Astrocyte (in vitro differentiated cells and primary cell): ENCODE results near the gene YTHDC2. TPM values are rescaled to one million over a fixed set of nuclear protein-coding genes. Genes with fewer than 3 reads are reported as not detected.
A peak's percentile ranks its signal among the peaks of the same experiment; 100 is the strongest.

Experiments used
- DNase-seq: peaks from one replicate; pipeline ENCODE4 v3.0.0-alpha.2; 2010; ENCODE audit warnings: low read depth
- FAIRE-seq: peaks from 2 replicates; lab custom pipeline; 2011; peaks lifted over from hg19 to GRCh38; lab: Jason Lieb, UNC
- H2AFZ ChIP-seq: 2 replicates; pipeline ENCODE4 v1.6.0; 2012; ENCODE audit warnings: low read depth, low read length, inconsistent platforms
- H3K27ac ChIP-seq: 2 replicates; pipeline ENCODE4 v1.5.1; 2011; ENCODE audit warnings: low read depth, low read length, inconsistent platforms
- H3K27me3 ChIP-seq: 2 replicates; pipeline ENCODE4 v1.6.0; 2011; ENCODE audit warnings: low read length, inconsistent platforms; ENCODE audit not compliant: insufficient read depth
- H3K36me3 ChIP-seq: 2 replicates; pipeline ENCODE4 v1.5.1; 2011; ENCODE audit warnings: low read length, inconsistent platforms; ENCODE audit not compliant: insufficient read depth
- H3K4me1 ChIP-seq: 2 replicates; pipeline ENCODE4 v1.5.1; 2011; ENCODE audit warnings: low read length, inconsistent platforms; ENCODE audit not compliant: insufficient read depth
- H3K4me2 ChIP-seq: 2 replicates; pipeline ENCODE4 v1.6.0; 2012; ENCODE audit warnings: low read length, inconsistent platforms
- H3K4me3 ChIP-seq: 2 replicates; pipeline ENCODE4 v1.5.1; 2011; ENCODE audit warnings: low read depth, mild to moderate bottlenecking, low read length, inconsistent platforms; ENCODE audit not compliant: insufficient read depth
- H3K79me2 ChIP-seq: 2 replicates; pipeline ENCODE4 v1.6.0; 2012; ENCODE audit warnings: mild to moderate bottlenecking, low read length, inconsistent platforms; ENCODE audit not compliant: insufficient read depth
- H3K9ac ChIP-seq: 2 replicates; pipeline ENCODE4 v1.6.0; 2012; ENCODE audit warnings: mild to moderate bottlenecking, low read length, inconsistent platforms
- H3K9me3 ChIP-seq: 2 replicates; pipeline ENCODE4 v1.5.1; 2012; ENCODE audit warnings: low read depth, mild to moderate bottlenecking, low read length, inconsistent platforms; ENCODE audit not compliant: insufficient read depth
- H4K20me1 ChIP-seq: 2 replicates; pipeline ENCODE4 v1.6.0; 2012; ENCODE audit warnings: low read length, inconsistent platforms; ENCODE audit not compliant: insufficient read depth
- H3K27ac Mint-ChIP-seq: one replicate; pipeline ENCODE4 v1.8.0; 2021; ENCODE audit warnings: mild to moderate bottlenecking, mixed read lengths; ENCODE audit not compliant: unreplicated experiment
- H3K27me3 Mint-ChIP-seq: one replicate; pipeline ENCODE4 v1.8.0; 2021; ENCODE audit warnings: low read depth, mixed read lengths; ENCODE audit not compliant: unreplicated experiment
- H3K36me3 Mint-ChIP-seq: one replicate; pipeline ENCODE4 v1.8.0; 2021; ENCODE audit warnings: low read depth, mixed read lengths; ENCODE audit not compliant: unreplicated experiment
- H3K4me1 Mint-ChIP-seq: one replicate; pipeline ENCODE4 v1.8.0; 2021; ENCODE audit warnings: low read depth, mixed read lengths; ENCODE audit not compliant: unreplicated experiment
- H3K4me3 Mint-ChIP-seq: one replicate; pipeline ENCODE4 v1.8.0; 2021; ENCODE audit warnings: mild to moderate bottlenecking, moderate library complexity, mixed read lengths; ENCODE audit not compliant: unreplicated experiment
- H3K9me3 Mint-ChIP-seq: one replicate; pipeline ENCODE4 v1.8.0; 2021; ENCODE audit warnings: mild to moderate bottlenecking, mixed read lengths; ENCODE audit not compliant: unreplicated experiment
- CTCF ChIP-seq: IDR thresholded peaks from 2 replicates; pipeline ENCODE4 v1.5.1; 2011; ENCODE audit warnings: low read depth, mild to moderate bottlenecking, inconsistent platforms, low read length, moderate library complexity; ENCODE audit not compliant: insufficient read depth
- EZH2 ChIP-seq: IDR thresholded peaks from 2 replicates; pipeline ENCODE4 v1.6.1; 2012; ENCODE audit warnings: mild to moderate bottlenecking, low read length, inconsistent platforms; ENCODE audit not compliant: insufficient read depth
- total RNA-seq: library from RNA; stranded (reverse); gene quantifications from 2 replicates; pipeline ENCODE4 v1.2.1, GENCODE V29; 2021

Gene YTHDC2
- total RNA-seq, 1 donor from 2014 or later = 21.2 TPM

GRCh38 chr5:113548396-113548795, 34.9 kb downstream of the YTHDC2 start:
- no peak overlapping the region for H2AFZ ChIP-seq
- no peak for TF ChIP-seq CTCF
- no peak for TF ChIP-seq EZH2
- H3K4me3 ChIP-seq = no peak overlapping the region
- no peaks in the 10 kb centered on the region for H3K9me3 ChIP-seq
- H3K9ac ChIP-seq = no peak overlapping the region
- no peak overlapping the region for H3K27ac ChIP-seq
- no peak overlapping the region for H3K4me3 Mint-ChIP-seq
- no peaks in the 10 kb centered on the region for H3K27me3 ChIP-seq
- no peak for FAIRE-seq
- H3K4me1 Mint-ChIP-seq = peaks cover 11% of the 10 kb centered on the region
- H3K9me3 Mint-ChIP-seq = no peaks in the 10 kb centered on the region
- no peak overlapping the region for H3K27ac Mint-ChIP-seq
- H3K36me3 ChIP-seq = peaks cover 20% of the 10 kb centered on the region
- H3K4me1 ChIP-seq = peaks cover 4% of the 10 kb centered on the region
- H4K20me1 ChIP-seq = no peaks in the 10 kb centered on the region
- H3K79me2 ChIP-seq = no peaks in the 10 kb centered on the region
- no peaks in the 10 kb centered on the region for H3K27me3 Mint-ChIP-seq
- no peak overlapping the region for H3K4me2 ChIP-seq
- H3K36me3 Mint-ChIP-seq = peaks cover 18% of the 10 kb centered on the region
- no peak for DNase-seq

GRCh38 chr5:113552137-113552536, 38.6 kb downstream of the YTHDC2 start:
- H3K4me3 Mint-ChIP-seq = no peak overlapping the region
- H3K4me1 ChIP-seq = peaks cover 3% of the 10 kb centered on the region
- H3K9me3 ChIP-seq = no peaks in the 10 kb centered on the region
- H3K79me2 ChIP-seq = no peaks in the 10 kb centered on the region
- H3K27me3 ChIP-seq = no peaks in the 10 kb centered on the region
- no peak overlapping the region for H3K4me2 ChIP-seq
- TF ChIP-seq CTCF = no peak
- no peak overlapping the region for H3K9ac ChIP-seq
- H4K20me1 ChIP-seq = no peaks in the 10 kb centered on the region
- no peak overlapping the region for H2AFZ ChIP-seq
- H3K27ac Mint-ChIP-seq = no peak overlapping the region
- no peak overlapping the region for H3K27ac ChIP-seq
- H3K4me3 ChIP-seq = no peak overlapping the region
- no peaks in the 10 kb centered on the region for H3K9me3 Mint-ChIP-seq
- no peaks in the 10 kb centered on the region for H3K27me3 Mint-ChIP-seq
- H3K4me1 Mint-ChIP-seq = peaks cover 1% of the 10 kb centered on the region
- FAIRE-seq (no peak), DNase-seq (no peak)
- peaks cover 9% of the 10 kb centered on the region for H3K36me3 Mint-ChIP-seq
- H3K36me3 ChIP-seq = peaks cover 35% of the 10 kb centered on the region

- Histone ChIP-seq H3K79me2 (no peaks in the 10 kb centered on the region), H3K4me3 (no peak overlapping the region), H4K20me1 (no peaks in the 10 kb centered on the region), H3K4me1 (no peaks in the 10 kb centered on the region), H3K27ac (no peak overlapping the region), H3K9me3 (no peaks in the 10 kb centered on the region), H3K27me3 (no peaks in the 10 kb centered on the region), H3K9ac (no peak overlapping the region), H2AFZ (no peak overlapping the region), H3K4me2 (no peak overlapping the region), H3K36me3 (peaks cover 35% of the 10 kb centered on the region)
- H3K9me3 Mint-ChIP-seq = no peaks in the 10 kb centered on the region
- no peak overlapping the region for H3K27ac Mint-ChIP-seq
- H3K4me1 Mint-ChIP-seq = no peaks in the 10 kb centered on the region
- FAIRE-seq (no peak), DNase-seq (peak; percentile 25)
- H3K27me3 Mint-ChIP-seq = no peaks in the 10 kb centered on the region
- TF ChIP-seq CTCF (no peak), EZH2 (no peak)
- H3K4me3 Mint-ChIP-seq = no peak overlapping the region
- peaks cover 6% of the 10 kb centered on the region for H3K36me3 Mint-ChIP-seq
These were observed 39.1 kb downstream of the YTHDC2 start for GRCh38 chr5:113552620-113553019.
